A549 (cell line): ENCODE measurements around the gene PCED1B.

Experiments
- CTCF ChIP-seq: fragments of >200 bp; sonication (Bioruptor Twin); formaldehyde crosslinking; IDR thresholded peaks from 3 replicates; pipeline ENCODE4 v1.5.1; 2016
- E2F6 ChIP-seq: IDR thresholded peaks from 2 replicates; pipeline ENCODE4 v1.6.1; 2012; ENCODE audit warnings: low read depth, borderline replicate concordance
- ELK1 ChIP-seq: fragments of 150-350 bp; IDR thresholded peaks from 2 replicates; pipeline ENCODE4 v1.6.1; 2014; ENCODE audit warnings: low read depth, mild to moderate bottlenecking, low read length
- ESRRA ChIP-seq: fragments of 150-350 bp; IDR thresholded peaks from 2 replicates; pipeline ENCODE4 v1.6.1; 2014; ENCODE audit warnings: mild to moderate bottlenecking, low read length, borderline replicate concordance
- POLR2A ChIP-seq: IDR thresholded peaks from 2 replicates; pipeline ENCODE4 v1.6.1; 2012; ENCODE audit warnings: mild to moderate bottlenecking, low read length
- RAD21 ChIP-seq, 2 experiments: fragments of >200 bp in 1 of 2; sonication (Bioruptor Twin) in 1 of 2; formaldehyde crosslinking in 1 of 2; IDR thresholded peaks in 1 of 2; conservative IDR thresholded peaks in 1 of 2; 2 replicates in 1 of 2; 3 replicates in 1 of 2; pipeline ENCODE4 v1.6.1; 2012 to 2018; ENCODE audit warnings: inconsistent platforms in 1 of 2
- RCOR1 ChIP-seq: fragments of 150-350 bp; IDR thresholded peaks from 2 replicates; pipeline ENCODE4 v1.6.1; 2014; ENCODE audit warnings: antibody characterized with exemption, low read length, low read depth

- TF ChIP-seq CTCF (no peak), POLR2A (no peak), ESRRA (no peak), RCOR1 (no peak), E2F6 (no peak), ELK1 (no peak), RAD21 (conservative IDR thresholded peaks at IDR 0.05 in 1 of 2, IDR thresholded peaks at IDR 0.05 in 1 of 2) (no peak)
Measured at GRCh38 chr12:47188576-47189441, 109.4 kb downstream of the PCED1B start.
